OCI-LY1 (cell line): Measurements from ENCODE around the gene PRSS1.

Source experiments
- CTCF ChIP-seq: fragments of 200-600 bp; sonication (generic), shearing (Covaris generic); IDR thresholded peaks from 2 replicates; pipeline ENCODE4 v1.5.1; 2017; ENCODE audit warnings: mild to moderate bottlenecking, antibody characterized with exemption, low read length, moderate library complexity, mixed read lengths
- EZH2 ChIP-seq: fragments of 200-600 bp; sonication (generic), shearing (Covaris generic); IDR thresholded peaks from 2 replicates; pipeline ENCODE4 v1.8.0; 2017; ENCODE audit warnings: borderline replicate concordance, mixed run types, mild to moderate bottlenecking, antibody characterized with exemption, low read length, moderate library complexity, mixed read lengths

GRCh38 chr7:142796501-142797390, 47.5 kb downstream of the PRSS1 start:
- TF ChIP-seq CTCF (no peak), EZH2 (no peak)
